ENCODE measurements around the gene AHCTF1.
A peak's percentile ranks its signal among the peaks of the same experiment; 100 is the strongest.

Gene AHCTF1

DNA sequence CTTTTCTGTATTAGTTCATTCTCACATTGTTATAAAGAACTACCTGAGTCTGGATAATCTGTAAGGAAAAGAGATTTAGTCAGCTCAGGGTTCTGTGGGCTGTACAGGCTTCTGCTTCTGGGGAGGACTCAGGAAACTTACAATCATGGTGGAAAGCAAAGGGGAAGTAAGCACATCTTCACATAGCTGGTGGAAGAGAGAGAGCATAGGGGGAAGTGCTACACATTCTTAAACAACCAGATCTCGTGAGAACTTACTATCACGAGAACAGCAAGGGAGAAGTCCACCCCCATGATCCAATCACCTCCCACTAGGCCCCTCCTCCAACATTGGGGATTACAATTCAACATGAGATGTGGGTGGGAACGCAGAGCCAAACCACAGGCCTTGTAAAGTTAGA is 37.9 kb upstream of the AHCTF1 start:
- Histone ChIP-seq H3K4me3 (no peak overlapping the region), H3K27me3 (no peaks in the 10 kb centered on the region), H3K27ac (no peak overlapping the region), H3K4me1 (no peaks in the 10 kb centered on the region), H3K9me3 (peaks cover 0 to 12% (median 0%) of the 10 kb centered on the region in 3 donors), H3K36me3 (no peaks in the 10 kb centered on the region)
- TF ChIP-seq, protein P1, sequence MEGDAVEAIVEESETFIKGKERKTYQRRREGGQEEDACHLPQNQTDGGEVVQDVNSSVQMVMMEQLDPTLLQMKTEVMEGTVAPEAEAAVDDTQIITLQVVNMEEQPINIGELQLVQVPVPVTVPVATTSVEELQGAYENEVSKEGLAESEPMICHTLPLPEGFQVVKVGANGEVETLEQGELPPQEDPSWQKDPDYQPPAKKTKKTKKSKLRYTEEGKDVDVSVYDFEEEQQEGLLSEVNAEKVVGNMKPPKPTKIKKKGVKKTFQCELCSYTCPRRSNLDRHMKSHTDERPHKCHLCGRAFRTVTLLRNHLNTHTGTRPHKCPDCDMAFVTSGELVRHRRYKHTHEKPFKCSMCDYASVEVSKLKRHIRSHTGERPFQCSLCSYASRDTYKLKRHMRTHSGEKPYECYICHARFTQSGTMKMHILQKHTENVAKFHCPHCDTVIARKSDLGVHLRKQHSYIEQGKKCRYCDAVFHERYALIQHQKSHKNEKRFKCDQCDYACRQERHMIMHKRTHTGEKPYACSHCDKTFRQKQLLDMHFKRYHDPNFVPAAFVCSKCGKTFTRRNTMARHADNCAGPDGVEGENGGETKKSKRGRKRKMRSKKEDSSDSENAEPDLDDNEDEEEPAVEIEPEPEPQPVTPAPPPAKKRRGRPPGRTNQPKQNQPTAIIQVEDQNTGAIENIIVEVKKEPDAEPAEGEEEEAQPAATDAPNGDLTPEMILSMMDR (IDR thresholded peaks at IDR 0.05), result no peak
- no peak for DNase-seq
- intact Hi-C loops (cut with DNase I; ENCODE audit: low total_unique reads), result no loop called here

DNA sequence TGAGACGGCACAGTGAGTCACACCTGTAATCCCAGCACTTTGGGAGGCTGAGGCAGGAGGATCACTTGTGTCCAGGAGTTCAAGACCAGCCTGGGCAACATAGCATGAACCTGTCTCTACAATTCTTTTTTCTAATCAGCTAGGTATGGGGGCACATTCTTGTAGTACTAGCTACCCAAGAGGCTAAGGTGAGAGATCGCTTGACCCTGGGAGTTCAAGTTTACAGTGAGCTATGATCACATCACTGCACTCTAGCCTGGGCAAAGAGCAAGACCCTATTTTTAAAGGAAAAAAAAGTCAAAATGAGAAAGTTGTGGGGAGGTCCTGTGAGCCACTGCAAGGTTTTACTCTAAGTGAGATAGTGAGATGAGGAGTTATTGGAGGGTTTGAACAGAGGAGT is 34.8 kb upstream of the AHCTF1 start:
- H3K27ac ChIP-seq, result no peak overlapping the region
- no peak for DNase-seq
- intact Hi-C loops (cut with DNase I; ENCODE audit: low total_unique reads), result no loop called here
- TF ChIP-seq, protein P1 (IDR thresholded peaks at IDR 0.05), result no peak
- H3K9me3 ChIP-seq, result peaks cover 0 to 12% (median 0%) of the 10 kb centered on the region in 3 donors
- H3K36me3 ChIP-seq, result no peaks in the 10 kb centered on the region
- no peaks in the 10 kb centered on the region for H3K27me3 ChIP-seq
- H3K4me3 ChIP-seq, result no peak overlapping the region
- H3K4me1 ChIP-seq, result no peaks in the 10 kb centered on the region

DNA sequence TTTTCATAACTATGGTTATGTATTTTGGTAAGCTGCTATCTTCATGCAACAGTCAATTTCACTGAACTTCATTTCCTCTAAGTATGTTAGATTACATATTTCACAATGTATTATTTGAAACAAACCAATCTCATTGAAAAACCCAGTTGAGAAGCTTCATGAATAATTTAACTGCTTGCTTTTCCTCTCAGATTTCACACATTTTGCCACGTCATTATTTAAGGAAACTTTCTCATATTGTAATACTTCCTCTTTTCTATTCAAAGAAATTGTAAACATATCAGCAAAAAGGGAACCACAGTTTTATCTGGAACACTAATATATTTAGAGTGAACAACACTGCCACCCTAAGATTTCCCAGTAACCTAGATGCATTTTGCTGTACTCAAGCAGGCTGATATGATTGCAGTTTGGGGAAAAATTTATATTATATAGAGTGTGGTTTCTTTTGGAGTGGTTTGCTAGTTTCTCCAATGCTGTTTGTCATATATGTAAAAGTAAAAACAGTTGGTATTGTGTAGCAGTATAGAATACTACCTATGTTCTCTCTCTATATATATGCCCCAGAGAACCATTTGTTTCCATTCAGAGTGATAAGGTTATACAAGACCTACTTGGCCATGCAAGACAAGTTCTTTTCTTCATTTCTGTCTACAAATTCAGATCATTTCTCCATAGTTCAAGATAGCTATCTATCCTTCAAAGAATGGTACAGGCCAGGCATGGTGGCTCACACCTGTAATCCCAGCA is 28.4 kb upstream of the AHCTF1 start:
- DNase-seq, result no peak
- no peaks in the 10 kb centered on the region for H3K27me3 ChIP-seq
- no peak overlapping the region for H3K4me3 ChIP-seq
- H3K36me3 ChIP-seq, result no peaks in the 10 kb centered on the region
- H3K27ac ChIP-seq, result no peak overlapping the region
- intact Hi-C loops (cut with DNase I; ENCODE audit: low total_unique reads), result no loop called here
- TF ChIP-seq, protein P1 (IDR thresholded peaks at IDR 0.05), result no peak
- no peaks in the 10 kb centered on the region for H3K9me3 ChIP-seq
- H3K4me1 ChIP-seq, result no peaks in the 10 kb centered on the region

DNA sequence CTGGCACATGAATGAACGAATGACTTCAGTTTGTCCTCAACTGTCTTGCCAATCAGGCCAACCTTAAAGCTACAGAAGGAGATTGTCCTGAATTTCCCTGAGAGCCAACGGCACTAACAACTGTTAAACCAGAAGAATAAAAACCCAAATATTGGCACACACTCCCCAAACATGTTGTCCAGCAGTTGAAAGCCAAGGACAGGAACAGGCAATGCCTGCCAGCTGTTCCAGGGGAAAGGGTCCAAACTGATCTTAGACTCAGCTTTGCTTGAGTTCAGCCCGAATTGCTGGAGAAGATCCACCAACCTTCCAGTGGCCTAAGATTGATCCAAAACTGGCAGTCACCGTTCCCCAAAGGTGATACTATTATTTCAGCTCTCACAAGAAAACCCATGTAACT is 22.4 kb upstream of the AHCTF1 start:
- Histone ChIP-seq H3K27me3 (no peaks in the 10 kb centered on the region), H3K36me3 (no peaks in the 10 kb centered on the region), H3K9me3 (no peaks in the 10 kb centered on the region), H3K4me1 (peaks cover 0 to 23% (median 6%) of the 10 kb centered on the region in 4 donors), H3K4me3 (no peak overlapping the region), H3K27ac (peak overlapping the region in 1 of 2 donors; percentile 57)
- peak; percentile 38 to 72 for DNase-seq
- intact Hi-C loops (cut with DNase I; ENCODE audit: low total_unique reads), result no loop called here
- TF ChIP-seq, protein P1 (IDR thresholded peaks at IDR 0.05), result no peak

DNA sequence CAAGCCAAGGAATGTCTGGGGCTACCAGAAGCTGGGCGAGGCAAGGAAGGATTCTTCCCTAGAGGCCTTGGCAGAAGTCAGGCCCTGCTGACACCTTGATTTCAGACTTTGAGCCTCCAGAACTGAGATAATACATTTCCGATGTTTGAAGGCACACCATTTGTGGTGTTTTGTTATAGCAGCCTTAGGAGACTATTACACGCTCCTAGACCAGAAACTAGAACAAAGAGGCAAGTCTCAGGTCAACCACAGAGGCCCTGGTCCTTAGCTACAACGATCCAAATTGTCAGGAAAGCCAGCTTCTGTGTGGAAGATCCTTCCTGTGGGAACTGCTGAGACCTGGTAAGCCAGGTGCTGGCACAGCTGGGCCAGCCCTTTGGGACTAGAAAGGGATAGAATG is 19.7 kb upstream of the AHCTF1 start:
- peaks cover 0 to 49% (median 12%) of the 10 kb centered on the region in 4 donors for H3K4me1 ChIP-seq
- peak overlapping the region in 1 of 2 donors; percentile 28 for H3K27ac ChIP-seq
- intact Hi-C loops (cut with DNase I; ENCODE audit: low total_unique reads), result no loop called here
- no peaks in the 10 kb centered on the region for H3K27me3 ChIP-seq
- no peak overlapping the region for H3K4me3 ChIP-seq
- no peaks in the 10 kb centered on the region for H3K9me3 ChIP-seq
- DNase-seq, result no peak
- H3K36me3 ChIP-seq, result no peaks in the 10 kb centered on the region
- TF ChIP-seq, protein P1 (IDR thresholded peaks at IDR 0.05), result no peak

All from tibial artery (tissue), 4 donors.